Left forelimb (tissue), 1 donor: ENCODE data around the gene AKAP3.

Source experiments
- DNase-seq: peaks from one replicate; pipeline ENCODE4 v3.0.0-alpha.2; 2018; ENCODE audit warnings: low spot score

Gene AKAP3

GRCh38 chr12:4648501-4649357 is at the start of gene AKAP3, which contains the start of gene NDUFA9:
TSS of gene AKAP3 (minus strand) at chr12:4649051. CDS start at chr12:4638196, 10,855 bp downstream.
TSS of gene NDUFA9 (plus strand) at chr12:4649114. CDS start at chr12:4649127, 13 bp downstream.
- DNase-seq: peak; percentile 89

- no peak for DNase-seq
Observed at GRCh38 chr12:4690760-4691159, 41.9 kb upstream of the AKAP3 start.

- DNase-seq: no peak
Observed at GRCh38 chr12:4685317-4685716, 36.5 kb upstream of the AKAP3 start.

GRCh38 chr12:4681732-4682131 is 32.9 kb upstream of the AKAP3 start:
- DNase-seq: no peak

GRCh38 chr12:4679711-4680110 is 30.9 kb upstream of the AKAP3 start:
- DNase-seq: no peak

GRCh38 chr12:4665236-4665635 is 16.4 kb upstream of the AKAP3 start:
- DNase-seq: no peak

- no peak for DNase-seq
Observed at GRCh38 chr12:4663971-4664505, 15.2 kb upstream of the AKAP3 start.

- no peak for DNase-seq
Observed at GRCh38 chr12:4653691-4654090, 4.8 kb upstream of the AKAP3 start.

- no peak for DNase-seq
Observed at GRCh38 chr12:4653257-4653656, 4.4 kb upstream of the AKAP3 start.

- DNase-seq: no peak
Observed at GRCh38 chr12:4649358-4649661, 459 bp upstream of the AKAP3 start.

- no peak for DNase-seq
Observed at GRCh38 chr12:4648104-4648500, 749 bp downstream of the AKAP3 start.

GRCh38 chr12:4645023-4645422 is 3.8 kb downstream of the AKAP3 start:
- DNase-seq: no peak

GRCh38 chr12:4643747-4644146 is 5.1 kb downstream of the AKAP3 start:
- no peak for DNase-seq

- DNase-seq: no peak
Observed at GRCh38 chr12:4630262-4630661, 18.6 kb downstream of the AKAP3 start.

- no peak for DNase-seq
Observed at GRCh38 chr12:4628406-4628805, 20.4 kb downstream of the AKAP3 start.

GRCh38 chr12:4626543-4626942 is 22.3 kb downstream of the AKAP3 start:
- DNase-seq: no peak

- DNase-seq: no peak
Observed at GRCh38 chr12:4621511-4621910, 27.3 kb downstream of the AKAP3 start.

- DNase-seq: no peak
Observed at GRCh38 chr12:4615667-4616066, 33.2 kb downstream of the AKAP3 start.

- DNase-seq: no peak
Observed at GRCh38 chr12:4610481-4610880, 38.4 kb downstream of the AKAP3 start.

- no peak for DNase-seq
Observed at GRCh38 chr12:4609071-4609470, 39.8 kb downstream of the AKAP3 start.

GRCh38 chr12:4607056-4607455 is 41.8 kb downstream of the AKAP3 start:
- DNase-seq: no peak

GRCh38 chr12:4604684-4605193 is 44.1 kb downstream of the AKAP3 start:
- DNase-seq: peak; percentile 68

GRCh38 chr12:4603946-4604345 is 44.9 kb downstream of the AKAP3 start:
- no peak for DNase-seq

- no peak for DNase-seq
Observed at GRCh38 chr12:4603421-4603820, 45.4 kb downstream of the AKAP3 start.
